Fibroblast of lung (primary cell): ENCODE results near the gene DNAH9. TPM values are rescaled to one million over a fixed set of nuclear protein-coding genes. Genes with fewer than 3 reads are reported as not detected.

Source experiments
- DNase-seq, 2 donors: peaks; one replicate each; pipeline versions ENCODE4 v3.0.0 to v3.0.0-alpha.2; 2010; ENCODE audit warnings: low read depth in 2 of 2
- H2AFZ ChIP-seq: 2 replicates; pipeline ENCODE4 v1.5.1; 2012; ENCODE audit warnings: low read length, control low read depth, inconsistent platforms
- H3K27ac ChIP-seq: 2 replicates; pipeline ENCODE4 v1.5.1; 2011; ENCODE audit warnings: low read length, control low read depth; ENCODE audit not compliant: insufficient read depth
- H3K27me3 ChIP-seq: 2 replicates; pipeline ENCODE4 v1.5.1; 2011; ENCODE audit warnings: mild to moderate bottlenecking, low read length; ENCODE audit not compliant: control insufficient read depth, insufficient read depth
- H3K36me3 ChIP-seq: 2 replicates; pipeline ENCODE4 v1.5.1; 2011; ENCODE audit warnings: low read length; ENCODE audit not compliant: control insufficient read depth, insufficient read depth
- H3K4me1 ChIP-seq: 2 replicates; pipeline ENCODE4 v1.5.1; 2011; ENCODE audit warnings: low read length; ENCODE audit not compliant: control insufficient read depth, insufficient read depth; ENCODE audit errors: extremely low read depth
- H3K4me2 ChIP-seq: 2 replicates; pipeline ENCODE4 v1.5.1; 2011; ENCODE audit warnings: low read length, control low read depth; ENCODE audit not compliant: insufficient read depth; ENCODE audit errors: extremely low read depth
- H3K4me3 ChIP-seq, 4 experiments: fragments of 200-600 bp in 1 of 4; sonication (generic) in 1 of 4; replicated peaks in 1 of 4; 2 replicates each; pipeline ENCODE4 v1.5.1; 2011 to 2016; ENCODE audit warnings: low read length in 4 of 4, low read depth in 3 of 4, mild to moderate bottlenecking in 3 of 4, control low read depth in 2 of 4, inconsistent platforms in 1 of 4, mixed read lengths in 1 of 4; ENCODE audit not compliant: insufficient read depth in 1 of 4; ENCODE audit errors: control extremely low read depth in 1 of 4
- H3K79me2 ChIP-seq: 2 replicates; pipeline ENCODE4 v1.5.1; 2012; ENCODE audit warnings: mild to moderate bottlenecking, low read length, inconsistent platforms; ENCODE audit not compliant: control insufficient read depth, insufficient read depth
- H3K9ac ChIP-seq: 2 replicates; pipeline ENCODE4 v1.5.1; 2011; ENCODE audit warnings: mild to moderate bottlenecking, low read length, control low read depth; ENCODE audit not compliant: insufficient read depth
- H3K9me3 ChIP-seq: 2 replicates; pipeline ENCODE4 v1.5.1; 2012; ENCODE audit warnings: low read depth, low read length; ENCODE audit not compliant: control insufficient read depth, insufficient read depth
- H4K20me1 ChIP-seq: 2 replicates; pipeline ENCODE4 v1.5.1; 2011; ENCODE audit warnings: low read length; ENCODE audit not compliant: control insufficient read depth, insufficient read depth; ENCODE audit errors: extremely low read depth
- EZH2 ChIP-seq: IDR thresholded peaks from 2 replicates; pipeline ENCODE4 v1.5.1; 2012; ENCODE audit warnings: low read length, control low read depth, mild to moderate bottlenecking; ENCODE audit errors: missing control alignments
- polyA minus RNA-seq: library from RNA; depleted of rRNA, polyadenylated mRNA; stranded (reverse); fragments of >200 nt; gene quantifications from 2 replicates; pipeline ENCODE4 v1.2.3, GENCODE V29; 2011; ENCODE audit warnings: low replicate concordance
- polyA plus RNA-seq, 2 donors: library from polyadenylated mRNA; depleted of rRNA in 1 of 2; stranded (reverse) in 1 of 2; unstranded in 1 of 2; fragments of >200 nt; gene quantifications; 2 replicates each; pipeline ENCODE4 v1.2.1, GENCODE V29; 2011 to 2012; ENCODE audit warnings: missing spikeins in 1 of 2
- total RNA-seq: library from RNA; depleted of rRNA; stranded (reverse); fragments of >200 nt; gene quantifications from 2 replicates; pipeline ENCODE4 v1.2.1, GENCODE V29; 2014
- TF ChIP-seq, protein P1 (sequence below), 2 donors: IDR thresholded peaks in 1 of 2; conservative IDR thresholded peaks in 1 of 2; 1 replicate in 1 of 2; 2 replicates in 1 of 2; pipeline ENCODE4 v1.5.1; 2011 to 2012; ENCODE audit warnings: low read length in 2 of 2, control low read depth in 1 of 2, inconsistent platforms in 1 of 2, low read depth in 1 of 2, mild to moderate bottlenecking in 1 of 2

DNAH9 gene, protein sequence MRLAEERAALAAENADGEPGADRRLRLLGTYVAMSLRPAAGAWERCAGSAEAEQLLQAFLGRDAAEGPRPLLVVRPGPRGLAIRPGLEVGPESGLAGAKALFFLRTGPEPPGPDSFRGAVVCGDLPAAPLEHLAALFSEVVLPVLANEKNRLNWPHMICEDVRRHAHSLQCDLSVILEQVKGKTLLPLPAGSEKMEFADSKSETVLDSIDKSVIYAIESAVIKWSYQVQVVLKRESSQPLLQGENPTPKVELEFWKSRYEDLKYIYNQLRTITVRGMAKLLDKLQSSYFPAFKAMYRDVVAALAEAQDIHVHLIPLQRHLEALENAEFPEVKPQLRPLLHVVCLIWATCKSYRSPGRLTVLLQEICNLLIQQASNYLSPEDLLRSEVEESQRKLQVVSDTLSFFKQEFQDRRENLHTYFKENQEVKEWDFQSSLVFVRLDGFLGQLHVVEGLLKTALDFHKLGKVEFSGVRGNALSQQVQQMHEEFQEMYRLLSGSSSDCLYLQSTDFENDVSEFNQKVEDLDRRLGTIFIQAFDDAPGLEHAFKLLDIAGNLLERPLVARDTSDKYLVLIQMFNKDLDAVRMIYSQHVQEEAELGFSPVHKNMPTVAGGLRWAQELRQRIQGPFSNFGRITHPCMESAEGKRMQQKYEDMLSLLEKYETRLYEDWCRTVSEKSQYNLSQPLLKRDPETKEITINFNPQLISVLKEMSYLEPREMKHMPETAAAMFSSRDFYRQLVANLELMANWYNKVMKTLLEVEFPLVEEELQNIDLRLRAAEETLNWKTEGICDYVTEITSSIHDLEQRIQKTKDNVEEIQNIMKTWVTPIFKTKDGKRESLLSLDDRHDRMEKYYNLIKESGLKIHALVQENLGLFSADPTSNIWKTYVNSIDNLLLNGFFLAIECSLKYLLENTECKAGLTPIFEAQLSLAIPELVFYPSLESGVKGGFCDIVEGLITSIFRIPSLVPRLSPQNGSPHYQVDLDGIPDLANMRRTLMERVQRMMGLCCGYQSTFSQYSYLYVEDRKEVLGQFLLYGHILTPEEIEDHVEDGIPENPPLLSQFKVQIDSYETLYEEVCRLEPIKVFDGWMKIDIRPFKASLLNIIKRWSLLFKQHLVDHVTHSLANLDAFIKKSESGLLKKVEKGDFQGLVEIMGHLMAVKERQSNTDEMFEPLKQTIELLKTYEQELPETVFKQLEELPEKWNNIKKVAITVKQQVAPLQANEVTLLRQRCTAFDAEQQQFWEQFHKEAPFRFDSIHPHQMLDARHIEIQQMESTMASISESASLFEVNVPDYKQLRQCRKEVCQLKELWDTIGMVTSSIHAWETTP (N-terminal part only)
- not detected in 2 replicates for total RNA-seq
- polyA plus RNA-seq: not detected in 2 replicates
- not detected in 2 replicates for polyA plus RNA-seq (2012)
- polyA minus RNA-seq: not detected in 2 replicates

DNA sequence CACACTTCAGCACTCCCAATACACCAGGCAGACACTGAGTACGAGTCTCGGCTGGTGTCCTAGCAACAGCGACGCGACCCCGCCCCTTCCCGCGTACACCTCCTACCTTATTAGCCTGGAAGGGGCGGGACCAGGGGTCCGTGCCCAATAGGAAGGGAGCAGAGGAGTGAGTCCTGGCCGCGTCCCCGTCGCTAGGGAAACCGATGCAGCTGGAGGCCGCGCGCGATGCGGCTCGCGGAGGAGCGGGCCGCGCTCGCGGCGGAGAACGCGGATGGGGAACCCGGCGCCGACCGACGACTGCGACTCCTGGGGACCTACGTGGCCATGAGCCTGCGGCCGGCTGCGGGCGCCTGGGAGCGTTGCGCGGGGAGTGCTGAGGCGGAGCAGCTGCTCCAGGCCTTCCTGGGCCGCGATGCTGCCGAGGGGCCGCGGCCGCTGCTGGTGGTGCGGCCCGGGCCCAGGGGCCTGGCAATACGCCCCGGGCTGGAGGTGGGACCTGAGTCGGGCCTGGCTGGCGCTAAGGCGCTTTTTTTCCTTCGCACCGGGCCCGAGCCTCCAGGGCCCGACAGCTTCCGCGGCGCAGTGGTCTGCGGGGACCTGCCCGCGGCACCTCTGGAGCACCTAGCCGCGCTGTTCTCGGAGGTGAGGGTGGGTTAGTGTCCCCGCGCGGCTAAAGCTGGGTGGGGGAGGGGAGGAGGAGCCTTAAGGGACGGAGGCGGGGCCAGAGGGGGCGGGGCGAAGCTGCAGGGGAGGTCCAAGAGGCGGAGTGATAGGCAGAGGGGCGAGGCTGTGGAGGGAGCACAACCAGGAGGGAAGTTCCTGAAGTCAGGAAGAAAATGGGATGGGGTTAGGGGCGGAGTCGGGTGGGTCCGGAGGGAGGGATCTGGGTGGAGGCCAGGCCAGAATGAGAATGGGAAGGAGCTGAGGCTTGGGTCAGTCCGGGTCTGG, at the start of gene DNAH9:
Gene DNAH9, plus strand, starts transcription at position 197 of the 948 bp plus-strand sequence. Its CDS starts 29 bp downstream, at position 226.
- H4K20me1 ChIP-seq: no peaks in the 10 kb centered on the region
- no peaks in the 10 kb centered on the region for H3K9me3 ChIP-seq
- no peaks in the 10 kb centered on the region for H3K79me2 ChIP-seq
- no peak within 1 kb of the TSS for H3K4me3 ChIP-seq
- H3K9ac ChIP-seq: no peak within 1 kb of the TSS
- no peak within 1 kb of the TSS for H2AFZ ChIP-seq
- no peak within 1 kb of the TSS for H3K4me2 ChIP-seq
- TF ChIP-seq EZH2: no peak
- TF ChIP-seq, protein P1, sequence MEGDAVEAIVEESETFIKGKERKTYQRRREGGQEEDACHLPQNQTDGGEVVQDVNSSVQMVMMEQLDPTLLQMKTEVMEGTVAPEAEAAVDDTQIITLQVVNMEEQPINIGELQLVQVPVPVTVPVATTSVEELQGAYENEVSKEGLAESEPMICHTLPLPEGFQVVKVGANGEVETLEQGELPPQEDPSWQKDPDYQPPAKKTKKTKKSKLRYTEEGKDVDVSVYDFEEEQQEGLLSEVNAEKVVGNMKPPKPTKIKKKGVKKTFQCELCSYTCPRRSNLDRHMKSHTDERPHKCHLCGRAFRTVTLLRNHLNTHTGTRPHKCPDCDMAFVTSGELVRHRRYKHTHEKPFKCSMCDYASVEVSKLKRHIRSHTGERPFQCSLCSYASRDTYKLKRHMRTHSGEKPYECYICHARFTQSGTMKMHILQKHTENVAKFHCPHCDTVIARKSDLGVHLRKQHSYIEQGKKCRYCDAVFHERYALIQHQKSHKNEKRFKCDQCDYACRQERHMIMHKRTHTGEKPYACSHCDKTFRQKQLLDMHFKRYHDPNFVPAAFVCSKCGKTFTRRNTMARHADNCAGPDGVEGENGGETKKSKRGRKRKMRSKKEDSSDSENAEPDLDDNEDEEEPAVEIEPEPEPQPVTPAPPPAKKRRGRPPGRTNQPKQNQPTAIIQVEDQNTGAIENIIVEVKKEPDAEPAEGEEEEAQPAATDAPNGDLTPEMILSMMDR (conservative IDR thresholded peaks at IDR 0.05 in 1 of 2, IDR thresholded peaks at IDR 0.05 in 1 of 2; ENCODE audit: low read depth in 1 of 2, low read length in 2 of 2): no peak
- no peaks in the 10 kb centered on the region for H3K36me3 ChIP-seq
- no peak within 1 kb of the TSS for H3K27ac ChIP-seq
- H3K27me3 ChIP-seq: no peaks in the 10 kb centered on the region
- DNase-seq: peak; percentile 27 to 35
- no peaks in the 10 kb centered on the region for H3K4me1 ChIP-seq

DNA sequence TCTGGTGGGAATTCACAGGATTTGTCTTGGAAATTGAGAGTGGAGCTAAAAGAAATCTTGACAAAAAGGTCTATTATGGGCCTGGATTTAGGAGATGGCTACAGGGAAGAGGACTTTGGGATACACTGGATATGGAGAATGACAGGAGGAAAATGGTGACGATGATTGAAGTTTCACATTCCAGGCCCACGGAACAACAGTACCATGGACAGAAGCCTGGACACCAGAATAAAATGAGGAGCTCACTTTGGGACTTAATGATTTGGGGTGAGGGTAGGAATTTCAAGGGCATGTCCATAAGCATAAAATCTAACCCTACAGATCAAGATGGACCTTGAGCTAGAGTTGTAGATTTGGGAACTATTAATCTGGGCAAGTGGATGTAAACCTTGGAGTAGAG, 47.8 kb upstream of the DNAH9 start:
- H3K27ac ChIP-seq: no peak overlapping the region
- H3K4me3 ChIP-seq: no peak overlapping the region
- no peak overlapping the region for H3K9ac ChIP-seq
- H4K20me1 ChIP-seq: no peaks in the 10 kb centered on the region
- no peak overlapping the region for H3K4me2 ChIP-seq
- H3K27me3 ChIP-seq: no peaks in the 10 kb centered on the region
- no peak overlapping the region for H2AFZ ChIP-seq
- no peaks in the 10 kb centered on the region for H3K36me3 ChIP-seq
- H3K9me3 ChIP-seq: no peaks in the 10 kb centered on the region
- no peaks in the 10 kb centered on the region for H3K79me2 ChIP-seq
- DNase-seq: no peak
- no peaks in the 10 kb centered on the region for H3K4me1 ChIP-seq
- TF ChIP-seq EZH2: no peak
- TF ChIP-seq, protein P1 (conservative IDR thresholded peaks at IDR 0.05 in 1 of 2, IDR thresholded peaks at IDR 0.05 in 1 of 2; ENCODE audit: low read depth in 1 of 2, low read length in 2 of 2): no peak
